Testis (tissue), 3 donors: ENCODE measurements around the gene ZFAND2B. TPM values are rescaled to one million over a fixed set of nuclear protein-coding genes. Genes with fewer than 3 reads are reported as not detected.

Experiments
- DNase-seq: peaks from one replicate; pipeline ENCODE4 v3.0.0-alpha.2; 2019
- H3K27ac ChIP-seq, 2 donors: fragments of 200-600 bp; sonication (generic); one replicate each; pipeline ENCODE4 v1.5.1; 2019
- H3K27me3 ChIP-seq: fragments of 200-600 bp; sonication (generic); one replicate; pipeline ENCODE4 v1.5.1; 2019
- H3K36me3 ChIP-seq: fragments of 200-600 bp; sonication (generic); one replicate; pipeline ENCODE4 v1.5.1; 2017; ENCODE audit warnings: low read depth; ENCODE audit errors: missing control alignments
- H3K4me1 ChIP-seq: fragments of 200-600 bp; sonication (generic); one replicate; pipeline ENCODE4 v1.5.1; 2019
- H3K4me3 ChIP-seq, 2 donors: fragments of 200-600 bp; sonication (generic); one replicate each; pipeline ENCODE4 v1.5.1; 2017 to 2019
- H3K9me3 ChIP-seq: fragments of 200-600 bp; sonication (generic); one replicate; pipeline ENCODE4 v1.5.1; 2017
- POLR2A ChIP-seq: fragments of 450-650 bp; IDR thresholded peaks from one replicate; pipeline ENCODE4 v1.6.1; 2017; ENCODE audit warnings: antibody characterized with exemption, mild to moderate bottlenecking, moderate library complexity
- WGBS, 2 donors: methylation state at CpG; one replicate each; pipeline ENCODE4 v1.1.5; 2018; 5-methylcytosine and 5-hydroxymethylcytosine counted together
- intact Hi-C: fragments of 100-400 bp; cut with DNase I; formaldehyde crosslinking; loops from one replicate; pipeline ENCODE4 v1.15.1; 2023; ENCODE audit warnings: low total_unique reads
- polyA plus RNA-seq: library from polyadenylated mRNA; stranded (reverse); fragments of 350-450 nt; fragmentation: Illumina TruSeq; extraction: RNeasy Lipid Tissue Mini Kit (QIAGEN cat#74804); gene quantifications from one replicate; pipeline ENCODE4 v1.2.3, GENCODE V29; 2014; ENCODE audit warnings: low read depth, low replicate concordance; ENCODE audit not compliant: insufficient read depth
- total RNA-seq, 2 donors: library from RNA; depleted of rRNA; stranded (reverse); fragments of >200 nt; gene quantifications; one replicate each; pipeline ENCODE4 v1.2.3, GENCODE V29; 2016
- TF ChIP-seq, protein P1 (sequence below), 3 experiments: fragments of 450-650 bp in 2 of 3; fragments of 200-600 bp in 1 of 3; sonication (generic) in 1 of 3; IDR thresholded peaks; one replicate each; pipeline ENCODE4 v1.5.1; 2016 to 2019; ENCODE audit warnings: antibody characterized with exemption in 3 of 3, mild to moderate bottlenecking in 2 of 3, moderate library complexity in 1 of 3

ZFAND2B gene
- total and polyA plus RNA-seq, 3 donors from 2014 or later = 27.0 to 41.3 (median 34.3) TPM

DNA sequence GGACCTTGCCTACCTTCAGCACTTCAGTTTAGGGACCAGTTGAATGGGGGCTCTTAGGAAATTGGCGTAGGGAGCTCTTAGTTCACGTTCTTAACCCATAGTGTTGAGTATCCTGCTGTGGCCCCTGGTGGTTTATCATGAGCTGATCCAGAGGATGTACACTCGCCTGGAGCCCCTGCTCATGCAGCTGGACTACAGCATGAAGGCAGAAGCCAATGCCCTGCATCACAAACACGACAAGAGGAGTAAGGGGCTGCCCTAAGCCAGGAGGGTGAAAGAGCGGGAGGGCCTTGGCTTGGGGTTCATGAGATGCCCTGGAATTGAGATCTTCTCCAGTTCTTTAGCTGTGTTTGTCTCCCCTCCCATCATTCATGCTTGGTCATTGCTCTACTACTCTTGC lies 25.6 kb upstream of the ZFAND2B start:
- intact Hi-C loops = no loop called here
- Histone ChIP-seq H3K4me3 (no peak overlapping the region), H3K9me3 (no peaks in the 10 kb centered on the region), H3K27ac (no peak overlapping the region), H3K4me1 (peaks cover 11% of the 10 kb centered on the region), H3K36me3 (no peaks in the 10 kb centered on the region), H3K27me3 (no peaks in the 10 kb centered on the region)
- no peak for TF ChIP-seq POLR2A
- TF ChIP-seq, protein P1, sequence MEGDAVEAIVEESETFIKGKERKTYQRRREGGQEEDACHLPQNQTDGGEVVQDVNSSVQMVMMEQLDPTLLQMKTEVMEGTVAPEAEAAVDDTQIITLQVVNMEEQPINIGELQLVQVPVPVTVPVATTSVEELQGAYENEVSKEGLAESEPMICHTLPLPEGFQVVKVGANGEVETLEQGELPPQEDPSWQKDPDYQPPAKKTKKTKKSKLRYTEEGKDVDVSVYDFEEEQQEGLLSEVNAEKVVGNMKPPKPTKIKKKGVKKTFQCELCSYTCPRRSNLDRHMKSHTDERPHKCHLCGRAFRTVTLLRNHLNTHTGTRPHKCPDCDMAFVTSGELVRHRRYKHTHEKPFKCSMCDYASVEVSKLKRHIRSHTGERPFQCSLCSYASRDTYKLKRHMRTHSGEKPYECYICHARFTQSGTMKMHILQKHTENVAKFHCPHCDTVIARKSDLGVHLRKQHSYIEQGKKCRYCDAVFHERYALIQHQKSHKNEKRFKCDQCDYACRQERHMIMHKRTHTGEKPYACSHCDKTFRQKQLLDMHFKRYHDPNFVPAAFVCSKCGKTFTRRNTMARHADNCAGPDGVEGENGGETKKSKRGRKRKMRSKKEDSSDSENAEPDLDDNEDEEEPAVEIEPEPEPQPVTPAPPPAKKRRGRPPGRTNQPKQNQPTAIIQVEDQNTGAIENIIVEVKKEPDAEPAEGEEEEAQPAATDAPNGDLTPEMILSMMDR (IDR thresholded peaks at IDR 0.05) = no peak
- peak; percentile 11 for DNase-seq
- 90 to 96% methylated on average over 5 of the region's 5 CpGs for WGBS, 2 donors

GRCh38 chr2:219181531-219181930 lies 25.1 kb upstream of the ZFAND2B start:
- H3K36me3 ChIP-seq = no peaks in the 10 kb centered on the region
- TF ChIP-seq, protein P1 (IDR thresholded peaks at IDR 0.05) = no peak
- no peak for TF ChIP-seq POLR2A
- H3K4me1 ChIP-seq = peaks cover 11% of the 10 kb centered on the region
- 91 to 92% methylated on average over 6 of the region's 6 CpGs for WGBS, 2 donors
- H3K27me3 ChIP-seq = no peaks in the 10 kb centered on the region
- peak; percentile 6 for DNase-seq
- H3K27ac ChIP-seq = no peak overlapping the region
- intact Hi-C loops = no loop called here
- no peak overlapping the region for H3K4me3 ChIP-seq
- no peaks in the 10 kb centered on the region for H3K9me3 ChIP-seq

GRCh38 chr2:219182331-219183150 lies 24.0 kb upstream of the ZFAND2B start:
- TF ChIP-seq POLR2A = no peak
- TF ChIP-seq, protein P1 (IDR thresholded peaks at IDR 0.05) = no peak
- peaks cover 11% of the 10 kb centered on the region for H3K4me1 ChIP-seq
- WGBS, 2 donors = 60 to 82% methylated on average over 4 to 8 of the region's 8 CpGs
- H3K27ac ChIP-seq = no peak overlapping the region
- H3K4me3 ChIP-seq = no peak overlapping the region
- H3K9me3 ChIP-seq = no peaks in the 10 kb centered on the region
- H3K27me3 ChIP-seq = no peaks in the 10 kb centered on the region
- no peaks in the 10 kb centered on the region for H3K36me3 ChIP-seq
- intact Hi-C loops = no loop called here
- peak; percentile 12 for DNase-seq

GRCh38 chr2:219183151-219183772 lies 23.3 kb upstream of the ZFAND2B start:
- no peaks in the 10 kb centered on the region for H3K36me3 ChIP-seq
- H3K4me3 ChIP-seq = no peak overlapping the region
- peaks cover 11% of the 10 kb centered on the region for H3K4me1 ChIP-seq
- peak; percentile 13 for DNase-seq
- WGBS, 2 donors = 92 to 93% methylated on average over 6 of the region's 6 CpGs
- no peak overlapping the region for H3K27ac ChIP-seq
- intact Hi-C loops = no loop called here
- no peaks in the 10 kb centered on the region for H3K9me3 ChIP-seq
- TF ChIP-seq, protein P1 (IDR thresholded peaks at IDR 0.05) = no peak
- no peak for TF ChIP-seq POLR2A
- H3K27me3 ChIP-seq = no peaks in the 10 kb centered on the region
